Panc1 (cell line): Measurements from ENCODE around the gene PMAIP1. TPM values are rescaled to one million over a fixed set of nuclear protein-coding genes. Genes with fewer than 3 reads are reported as not detected.

Source experiments
- ATAC-seq: fragments of 200-7000 bp; cut with Tn5 transposase; 2 replicates; pipeline ENCODE4 v1.9.1; 2020; ENCODE audit warnings: mild to moderate bottlenecking, moderate library complexity
- BruUV-seq: library from RNA; stranded (reverse); fragments of 400-500 nt; replicated peaks from 2 replicates; lab custom pipeline; 2021; lab: Mats Ljungman, UMichigan
- CTCF ChIA-PET: fragments of 300-600 bp; sonication (Branson Sonifier 250); formaldehyde crosslinking; loops from one replicate; lab custom pipeline; 2022; ENCODE audit warnings: antibody characterized with exemption; lab: Charles Lee
- POLR2A ChIA-PET: fragments of 300-600 bp; sonication (Branson Sonifier 250); formaldehyde crosslinking; loops from one replicate; lab custom pipeline; 2022; ENCODE audit warnings: antibody characterized with exemption; lab: Charles Lee
- DNase-seq: peaks from one replicate; pipeline ENCODE4 v3.0.0-alpha.2; 2010; ENCODE audit warnings: low read depth, low spot score
- H3K27ac ChIP-seq: 2 replicates; pipeline ENCODE4 v1.5.1; 2011; ENCODE audit warnings: mild to moderate bottlenecking, low read length, inconsistent platforms
- H3K27me3 ChIP-seq: fragments of 200-500 bp; sonication (Bioruptor generic); 2 replicates; pipeline ENCODE4 v1.6.0; 2014; ENCODE audit warnings: low read length, inconsistent platforms; ENCODE audit not compliant: control insufficient read depth, insufficient read depth
- H3K36me3 ChIP-seq: fragments of 200-500 bp; sonication (Bioruptor generic); 2 replicates; pipeline ENCODE4 v1.5.1; 2014; ENCODE audit warnings: inconsistent platforms, mild to moderate bottlenecking, low read length, moderate library complexity; ENCODE audit not compliant: control insufficient read depth, insufficient read depth
- H3K4me1 ChIP-seq: 2 replicates; pipeline ENCODE4 v1.5.1; 2011; ENCODE audit warnings: inconsistent platforms, mild to moderate bottlenecking, low read length, moderate library complexity; ENCODE audit not compliant: control insufficient read depth, insufficient read depth
- H3K4me3 ChIP-seq, 2 experiments: 2 replicates each; pipeline ENCODE4 v1.5.1; 2011 to 2012; ENCODE audit warnings: low read depth in 2 of 2, low read length in 2 of 2, mild to moderate bottlenecking in 2 of 2, inconsistent platforms in 1 of 2, moderate library complexity in 1 of 2
- H3K9me3 ChIP-seq: fragments of 200-500 bp; sonication (Bioruptor generic); 2 replicates; pipeline ENCODE4 v1.5.1; 2014; ENCODE audit warnings: low read depth, mild to moderate bottlenecking, inconsistent platforms, low read length, moderate library complexity; ENCODE audit not compliant: control insufficient read depth, insufficient read depth
- CTCF ChIP-seq: fragments of 450-650 bp; IDR thresholded peaks from 2 replicates; pipeline ENCODE4 v1.5.1; 2017; ENCODE audit warnings: mild to moderate bottlenecking
- POLR2AphosphoS5 ChIP-seq: IDR thresholded peaks from 2 replicates; pipeline ENCODE4 v1.6.1; 2012; ENCODE audit warnings: mild to moderate bottlenecking, low read depth, low read length, moderate library complexity
- SIN3A ChIP-seq: IDR thresholded peaks from 2 replicates; pipeline ENCODE4 v1.6.1; 2012; ENCODE audit warnings: low read depth, mild to moderate bottlenecking, low read length, moderate library complexity, borderline replicate concordance; ENCODE audit not compliant: insufficient read depth
- TCF7L2 ChIP-seq: IDR thresholded peaks from 2 replicates; pipeline ENCODE4 v1.6.1; 2011; ENCODE audit warnings: mild to moderate bottlenecking, low read depth, low read length, inconsistent platforms
- in situ Hi-C: cut with HindIII; loops from 2 replicates; pipeline ENCODE4 v1.10.0; 2016; ENCODE audit warnings: low sequenced_read_pairs, low pct_unique_long_range_greater_than_20kb
- intact Hi-C: fragments of 100-400 bp; cut with micrococcal nuclease; formaldehyde crosslinking; loops from one replicate; pipeline ENCODE4 v1.10.0; 2022; ENCODE audit not compliant: unreplicated experiment
- total RNA-seq: library from RNA; stranded (reverse); gene quantifications from one replicate; pipeline ENCODE4 v1.2.1, GENCODE V29; 2021; ENCODE audit not compliant: unreplicated experiment
- TF ChIP-seq, protein P1 (sequence below), 2 experiments: IDR thresholded peaks; 2 replicates each; pipeline ENCODE4 v1.6.1; 2011 to 2012; ENCODE audit warnings: low read depth in 2 of 2, control low read depth in 1 of 2, low read length in 1 of 2, mild to moderate bottlenecking in 1 of 2, moderate library complexity in 1 of 2; ENCODE audit not compliant: insufficient read depth in 1 of 2

PMAIP1 gene
- total RNA-seq, 1 experiment from 2014 or later: 7.7 TPM

GRCh38 chr18:59902131-59902992 is 2.6 kb downstream of the PMAIP1 start:
- no TSS peak for BruUV-seq
- ChIA-PET POLR2A (no interaction called here), CTCF (no interaction called here)
- ATAC-seq: no peak
- in situ Hi-C loops (no loop called here), intact Hi-C loops (no loop called here)
- DNase-seq: no peak
- Histone ChIP-seq H3K4me1 (peaks cover 12% of the 10 kb centered on the region; the same call in 1 of the 2 replicates), H3K36me3 (peaks cover 2% of the 10 kb centered on the region), H3K9me3 (no peaks in the 10 kb centered on the region), H3K27me3 (no peaks in the 10 kb centered on the region), H3K27ac (peak overlapping the region; percentile 17; the same call in 1 of the 2 replicates), H3K4me3 (peak overlapping the region; percentile 41 to 67)
- TF ChIP-seq, protein P1, sequence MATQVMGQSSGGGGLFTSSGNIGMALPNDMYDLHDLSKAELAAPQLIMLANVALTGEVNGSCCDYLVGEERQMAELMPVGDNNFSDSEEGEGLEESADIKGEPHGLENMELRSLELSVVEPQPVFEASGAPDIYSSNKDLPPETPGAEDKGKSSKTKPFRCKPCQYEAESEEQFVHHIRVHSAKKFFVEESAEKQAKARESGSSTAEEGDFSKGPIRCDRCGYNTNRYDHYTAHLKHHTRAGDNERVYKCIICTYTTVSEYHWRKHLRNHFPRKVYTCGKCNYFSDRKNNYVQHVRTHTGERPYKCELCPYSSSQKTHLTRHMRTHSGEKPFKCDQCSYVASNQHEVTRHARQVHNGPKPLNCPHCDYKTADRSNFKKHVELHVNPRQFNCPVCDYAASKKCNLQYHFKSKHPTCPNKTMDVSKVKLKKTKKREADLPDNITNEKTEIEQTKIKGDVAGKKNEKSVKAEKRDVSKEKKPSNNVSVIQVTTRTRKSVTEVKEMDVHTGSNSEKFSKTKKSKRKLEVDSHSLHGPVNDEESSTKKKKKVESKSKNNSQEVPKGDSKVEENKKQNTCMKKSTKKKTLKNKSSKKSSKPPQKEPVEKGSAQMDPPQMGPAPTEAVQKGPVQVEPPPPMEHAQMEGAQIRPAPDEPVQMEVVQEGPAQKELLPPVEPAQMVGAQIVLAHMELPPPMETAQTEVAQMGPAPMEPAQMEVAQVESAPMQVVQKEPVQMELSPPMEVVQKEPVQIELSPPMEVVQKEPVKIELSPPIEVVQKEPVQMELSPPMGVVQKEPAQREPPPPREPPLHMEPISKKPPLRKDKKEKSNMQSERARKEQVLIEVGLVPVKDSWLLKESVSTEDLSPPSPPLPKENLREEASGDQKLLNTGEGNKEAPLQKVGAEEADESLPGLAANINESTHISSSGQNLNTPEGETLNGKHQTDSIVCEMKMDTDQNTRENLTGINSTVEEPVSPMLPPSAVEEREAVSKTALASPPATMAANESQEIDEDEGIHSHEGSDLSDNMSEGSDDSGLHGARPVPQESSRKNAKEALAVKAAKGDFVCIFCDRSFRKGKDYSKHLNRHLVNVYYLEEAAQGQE (IDR thresholded peaks at IDR 0.05; ENCODE audit: insufficient read depth in 1 of 2, low read depth in 2 of 2, low read length in 1 of 2): no peak
- TF ChIP-seq CTCF: no peak
- TF ChIP-seq SIN3A: no peak
- no peak for TF ChIP-seq TCF7L2
- TF ChIP-seq POLR2AphosphoS5: no peak

- TF ChIP-seq, protein P1 (IDR thresholded peaks at IDR 0.05; ENCODE audit: insufficient read depth in 1 of 2, low read depth in 2 of 2, low read length in 1 of 2): no peak
- TF ChIP-seq TCF7L2 (no peak), CTCF (no peak), SIN3A (no peak), POLR2AphosphoS5 (no peak)
- intact Hi-C loops (no loop called here), in situ Hi-C loops (no loop called here)
- no peak for DNase-seq
- ATAC-seq: no peak
- Histone ChIP-seq H3K9me3 (no peaks in the 10 kb centered on the region), H3K4me3 (peak overlapping the region in 1 of 2 experiments; percentile 41; a peak in 2 of 4 replicates), H3K27ac (no peak overlapping the region), H3K4me1 (peaks cover 12% of the 10 kb centered on the region; the same call in 1 of the 2 replicates), H3K36me3 (peaks cover 2% of the 10 kb centered on the region), H3K27me3 (no peaks in the 10 kb centered on the region)
- ChIA-PET POLR2A (no interaction called here), CTCF (no interaction called here)
- no TSS peak for BruUV-seq
Measured at GRCh38 chr18:59902993-59903610, 3.3 kb downstream of the PMAIP1 start.
